ENCODE results near the gene SLC39A10.
"Not testable (repeated sequence)": the region's sequence is repeated elsewhere in the genome, so short reads cannot be mapped to it uniquely, and the experiment has no call there.

SLC39A10 gene, protein sequence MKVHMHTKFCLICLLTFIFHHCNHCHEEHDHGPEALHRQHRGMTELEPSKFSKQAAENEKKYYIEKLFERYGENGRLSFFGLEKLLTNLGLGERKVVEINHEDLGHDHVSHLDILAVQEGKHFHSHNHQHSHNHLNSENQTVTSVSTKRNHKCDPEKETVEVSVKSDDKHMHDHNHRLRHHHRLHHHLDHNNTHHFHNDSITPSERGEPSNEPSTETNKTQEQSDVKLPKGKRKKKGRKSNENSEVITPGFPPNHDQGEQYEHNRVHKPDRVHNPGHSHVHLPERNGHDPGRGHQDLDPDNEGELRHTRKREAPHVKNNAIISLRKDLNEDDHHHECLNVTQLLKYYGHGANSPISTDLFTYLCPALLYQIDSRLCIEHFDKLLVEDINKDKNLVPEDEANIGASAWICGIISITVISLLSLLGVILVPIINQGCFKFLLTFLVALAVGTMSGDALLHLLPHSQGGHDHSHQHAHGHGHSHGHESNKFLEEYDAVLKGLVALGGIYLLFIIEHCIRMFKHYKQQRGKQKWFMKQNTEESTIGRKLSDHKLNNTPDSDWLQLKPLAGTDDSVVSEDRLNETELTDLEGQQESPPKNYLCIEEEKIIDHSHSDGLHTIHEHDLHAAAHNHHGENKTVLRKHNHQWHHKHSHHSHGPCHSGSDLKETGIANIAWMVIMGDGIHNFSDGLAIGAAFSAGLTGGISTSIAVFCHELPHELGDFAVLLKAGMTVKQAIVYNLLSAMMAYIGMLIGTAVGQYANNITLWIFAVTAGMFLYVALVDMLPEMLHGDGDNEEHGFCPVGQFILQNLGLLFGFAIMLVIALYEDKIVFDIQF

GRCh38 chr2:195656859-195657633 lies at the start of gene SLC39A10:
Gene SLC39A10, plus strand, starts transcription at chr2:195657226. Its CDS starts 22,817 bp downstream, at chr2:195680043.
- peak; percentile 99 for FAIRE-seq

GRCh38 chr2:195608768-195609454 lies 48.1 kb upstream of the SLC39A10 start:
- FAIRE-seq, result no peak

- FAIRE-seq, result no peak
These were observed 46.3 kb upstream of the SLC39A10 start for GRCh38 chr2:195610717-195611116.

DNA sequence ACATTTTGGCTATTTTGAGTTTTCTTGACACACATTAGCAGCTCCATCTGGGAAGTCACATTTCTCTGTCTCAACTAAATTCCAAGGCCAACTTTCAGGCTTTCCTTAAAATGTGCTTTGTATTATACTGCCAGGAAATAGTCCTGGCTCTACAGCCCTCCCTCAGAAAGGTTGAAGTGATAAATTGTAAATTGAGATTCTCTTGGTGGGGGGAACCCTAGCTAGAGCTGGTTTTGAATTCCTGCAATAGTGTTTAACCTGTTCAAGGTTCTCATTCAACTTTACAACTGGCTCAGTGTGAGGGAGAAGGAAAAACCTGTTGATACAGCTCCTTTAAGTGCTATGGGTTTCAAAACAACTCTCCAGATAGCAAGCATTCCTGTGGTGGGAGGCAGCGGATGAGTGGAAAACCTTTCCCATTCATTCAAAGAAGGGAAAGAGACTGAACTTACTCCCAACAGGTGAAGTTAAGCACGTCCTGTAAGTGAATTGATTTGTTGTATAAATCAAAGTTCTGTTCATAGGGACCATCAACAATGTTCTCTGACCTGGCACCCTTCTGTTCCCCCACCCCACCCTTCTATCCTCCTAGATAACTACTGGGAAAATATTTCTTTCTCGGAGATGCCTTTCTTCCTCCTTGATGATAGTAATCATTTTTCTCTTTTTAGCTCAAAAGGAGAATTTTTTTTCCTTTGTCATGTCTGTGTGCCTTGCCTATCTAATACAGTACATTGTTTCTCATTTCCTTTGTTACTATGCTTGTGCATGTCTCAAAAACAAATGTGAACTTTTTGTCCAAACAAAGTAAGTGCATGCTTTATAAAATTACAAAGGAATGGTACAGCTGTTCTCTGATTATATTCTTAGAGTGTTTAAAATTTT lies 44.2 kb upstream of the SLC39A10 start:
- FAIRE-seq, result no peak

- no peak for FAIRE-seq
These were observed 43.1 kb upstream of the SLC39A10 start for GRCh38 chr2:195613922-195614321.

DNA sequence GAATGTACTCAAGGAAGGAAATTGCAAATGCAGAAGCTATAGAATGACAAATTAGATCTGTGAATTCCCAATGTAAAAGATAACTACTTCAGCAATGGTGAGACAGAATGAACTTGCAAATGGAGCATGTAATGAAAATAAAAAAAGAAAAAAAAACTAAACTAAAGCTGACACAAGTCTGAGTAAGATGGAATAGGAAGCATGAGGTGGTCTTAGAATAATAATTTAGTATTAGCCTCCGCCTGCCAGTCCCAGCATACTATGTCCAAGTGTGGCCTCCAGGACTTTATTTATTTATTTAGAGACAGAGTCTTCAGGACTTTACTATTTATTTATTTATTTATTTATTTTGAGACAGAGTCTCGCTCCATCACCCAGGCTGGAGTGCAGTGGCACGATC lies 37.4 kb upstream of the SLC39A10 start:
- no peak for FAIRE-seq

- no peak for FAIRE-seq
These were observed 36.5 kb upstream of the SLC39A10 start for GRCh38 chr2:195620501-195620900.

- no peak for FAIRE-seq
These were observed 34.1 kb upstream of the SLC39A10 start for GRCh38 chr2:195622966-195623365.

- no peak for FAIRE-seq
These were observed 30.5 kb upstream of the SLC39A10 start for GRCh38 chr2:195626507-195626906.

GRCh38 chr2:195628666-195629065 lies 28.4 kb upstream of the SLC39A10 start:
- no peak for FAIRE-seq

GRCh38 chr2:195632856-195633572 lies 24.0 kb upstream of the SLC39A10 start:
- no peak for FAIRE-seq

GRCh38 chr2:195633573-195633870 lies 23.5 kb upstream of the SLC39A10 start:
- no peak for FAIRE-seq

- no peak for FAIRE-seq
These were observed 23.1 kb upstream of the SLC39A10 start for GRCh38 chr2:195633974-195634373.

GRCh38 chr2:195636890-195637289 lies 20.1 kb upstream of the SLC39A10 start:
- no peak for FAIRE-seq

- FAIRE-seq, result no peak
These were observed 18.3 kb upstream of the SLC39A10 start for GRCh38 chr2:195638750-195639149.

DNA sequence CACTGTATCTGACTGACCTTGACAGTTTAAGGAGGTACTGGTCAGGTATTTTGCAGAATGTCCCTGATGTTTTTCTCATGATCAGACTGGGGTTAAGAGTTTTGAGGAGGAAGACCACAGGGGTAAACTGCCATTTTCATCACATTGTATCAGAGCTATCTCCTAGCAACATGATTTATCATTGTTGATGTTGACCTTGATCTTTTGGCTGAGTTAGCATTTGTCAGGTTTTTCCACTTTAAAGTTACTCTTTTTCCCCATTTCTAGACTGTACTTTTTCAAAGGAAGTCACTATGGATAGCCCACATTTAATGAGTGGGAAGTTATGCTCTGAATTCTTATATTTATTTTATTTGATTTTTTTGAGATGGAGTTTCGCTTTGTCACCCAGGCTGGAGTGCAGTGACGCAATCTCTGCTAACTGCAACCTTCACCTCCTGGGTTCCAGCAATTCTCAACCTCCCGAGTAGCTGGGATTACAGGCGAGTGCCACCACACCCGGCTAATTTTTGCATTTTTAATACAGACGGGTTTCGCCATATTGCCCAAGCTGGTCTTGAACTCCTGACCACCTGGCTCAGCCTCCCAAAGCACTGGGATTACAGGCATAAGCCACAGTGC lies 17.7 kb upstream of the SLC39A10 start:
- FAIRE-seq, result no peak

- no peak for FAIRE-seq
These were observed 17.1 kb upstream of the SLC39A10 start for GRCh38 chr2:195639959-195640358.

DNA sequence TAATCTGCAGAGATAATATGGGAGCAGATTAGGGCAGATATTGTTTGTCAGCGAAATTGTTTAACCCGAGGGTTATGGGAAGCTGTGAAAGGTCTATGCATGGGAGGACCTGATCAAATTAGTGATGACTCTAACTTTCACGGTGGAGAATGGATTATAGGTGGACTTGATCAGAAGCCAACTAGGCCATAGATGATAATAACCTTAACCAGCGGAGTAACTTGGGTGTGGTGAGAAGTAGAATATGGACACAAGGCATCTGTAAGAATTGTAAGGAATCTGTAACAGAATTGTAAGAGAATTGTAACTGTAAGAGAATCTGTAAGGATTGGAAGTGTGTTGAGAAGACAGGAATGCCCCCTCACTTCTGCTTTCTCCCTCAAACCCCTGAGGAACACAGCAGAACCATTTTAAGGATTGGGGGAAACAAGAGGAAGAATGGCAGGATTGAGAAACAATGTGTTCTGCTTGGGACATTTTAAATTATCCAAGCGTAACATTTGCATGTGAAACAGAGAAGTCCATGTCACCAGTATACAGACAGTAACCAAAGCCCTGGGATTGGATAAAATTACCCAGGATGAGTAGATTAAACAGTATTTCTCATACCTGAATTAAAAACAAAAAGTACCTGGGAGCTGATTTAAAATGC lies 14.9 kb upstream of the SLC39A10 start:
- no peak for FAIRE-seq

DNA sequence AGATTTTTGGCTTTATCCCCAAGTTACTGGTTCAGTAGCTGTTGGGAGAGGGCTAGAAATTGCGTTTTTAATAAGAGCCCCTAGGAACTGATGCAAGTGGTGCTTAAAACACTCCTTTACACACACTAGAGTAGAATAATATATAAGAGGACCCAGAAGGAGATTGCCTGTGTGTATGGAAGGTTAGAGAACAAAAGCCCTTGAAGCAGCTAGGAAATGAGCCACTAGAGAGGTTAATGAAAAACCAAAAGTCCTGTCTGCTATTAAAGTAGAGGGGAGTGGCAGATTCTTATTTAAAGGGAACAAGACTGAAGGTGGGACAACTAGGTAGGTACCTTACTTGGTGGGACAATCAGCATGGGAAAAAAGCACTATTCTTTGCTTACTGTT lies 14.4 kb upstream of the SLC39A10 start:
- no peak for FAIRE-seq

DNA sequence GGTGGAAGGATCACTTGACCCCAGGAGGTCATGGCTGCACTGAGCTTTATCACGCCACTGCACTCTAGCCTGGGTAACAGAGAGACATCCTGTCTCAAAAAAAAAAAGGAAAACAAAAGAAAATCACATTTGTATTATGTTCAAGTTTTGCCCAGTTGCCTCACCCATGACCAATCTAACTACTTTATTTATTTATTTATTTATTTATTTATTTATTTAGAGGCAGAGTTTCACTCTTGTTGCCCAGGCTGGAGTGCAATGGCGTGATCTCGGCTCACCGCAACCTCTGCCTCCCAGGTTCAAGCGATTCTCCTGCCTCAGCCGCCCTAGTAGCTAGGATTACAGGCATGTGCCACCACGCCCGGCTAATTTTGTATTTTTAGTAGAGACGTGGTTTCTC lies 12.3 kb upstream of the SLC39A10 start:
- FAIRE-seq, result not testable (repeated sequence)
